NAMALWA (cell line): Measurements from ENCODE around the gene ANKRD24.
"Not testable (repeated sequence)": the region's sequence is repeated elsewhere in the genome, so short reads cannot be mapped to it uniquely, and the experiment has no call there.

Experiments used
- DNase-seq: peaks from one replicate; pipeline ENCODE4 v3.0.0-alpha.2; 2015; ENCODE audit warnings: low spot score

Gene ANKRD24

GRCh38 chr19:4173479-4174212, 8.8 kb upstream of the ANKRD24 start:
- no peak for DNase-seq

- no peak for DNase-seq
Measured at GRCh38 chr19:4174213-4174894, 8.1 kb upstream of the ANKRD24 start.

DNA sequence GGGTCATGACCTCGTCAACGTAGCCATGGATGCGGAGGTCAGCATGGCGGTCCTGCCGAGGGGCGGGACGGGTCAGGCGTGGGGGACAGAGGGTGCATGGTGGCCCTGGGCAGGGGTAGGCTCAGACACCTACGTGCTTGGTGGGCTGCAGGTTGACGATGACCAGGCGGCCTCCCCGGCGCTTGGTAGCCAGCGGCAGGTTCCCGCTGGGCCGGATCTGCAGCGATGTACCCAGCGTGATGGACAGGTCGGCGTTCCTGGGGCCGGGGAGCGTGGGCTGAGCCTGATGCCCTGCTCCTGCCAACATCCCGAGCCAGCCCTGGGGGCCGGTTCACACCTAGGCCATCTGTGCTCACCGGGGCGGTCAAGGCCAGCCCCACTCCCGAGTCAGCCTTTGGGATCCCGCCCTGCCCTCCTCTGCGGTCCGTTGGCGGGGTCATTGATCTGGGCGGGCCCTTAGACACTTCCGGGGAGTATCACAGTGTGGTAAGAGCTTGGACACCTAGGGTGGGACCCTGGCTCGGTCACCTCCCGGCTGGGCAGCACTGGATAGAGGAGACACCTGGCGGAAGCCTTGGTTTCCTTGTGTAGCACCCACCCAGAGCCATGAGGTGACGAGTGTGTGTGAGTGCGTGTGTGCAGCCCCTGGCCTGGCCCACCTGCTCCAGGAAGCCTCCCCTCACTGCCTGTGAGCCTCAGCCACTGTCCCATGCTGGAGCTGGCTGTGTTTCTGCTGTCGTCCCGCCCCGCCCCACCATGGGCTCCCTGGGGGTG, 7.4 kb upstream of the ANKRD24 start:
- no peak for DNase-seq

DNA sequence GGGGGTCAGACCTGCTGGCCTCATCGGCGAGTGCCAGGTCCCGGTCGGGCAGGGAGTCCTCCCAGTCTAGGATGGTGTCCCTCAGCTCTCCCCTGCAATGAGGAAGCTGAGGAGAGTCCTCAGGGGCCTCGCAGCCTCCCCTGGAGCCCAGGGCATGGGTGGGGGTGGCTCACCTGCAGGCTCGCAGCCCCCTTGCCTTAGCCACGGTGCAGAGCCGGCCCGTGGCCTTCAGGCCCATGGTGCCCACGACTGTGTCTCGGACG, 6.9 kb upstream of the ANKRD24 start:
- no peak for DNase-seq

DNA sequence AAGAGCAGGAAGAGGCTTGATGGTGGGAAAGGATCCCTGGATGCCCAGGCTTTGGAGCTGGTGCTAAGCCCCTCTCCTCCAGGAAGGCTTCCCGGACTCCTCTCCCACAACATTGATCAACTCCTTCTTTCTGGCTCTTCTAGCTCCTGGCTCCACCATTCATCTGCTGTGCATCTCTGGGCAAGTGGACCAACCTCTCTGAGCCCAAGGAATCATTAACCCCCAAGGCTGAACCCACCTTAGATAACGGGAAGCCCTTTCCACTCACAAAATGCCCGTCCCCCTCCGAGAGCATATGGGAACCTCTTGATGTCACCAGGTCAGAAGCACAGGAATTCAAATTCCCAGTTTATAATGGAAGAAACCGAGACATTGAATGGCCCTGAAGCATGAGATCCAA, 5.3 kb upstream of the ANKRD24 start:
- DNase-seq, result no peak

GRCh38 chr19:4178990-4179389, 3.5 kb upstream of the ANKRD24 start:
- DNase-seq, result no peak

DNA sequence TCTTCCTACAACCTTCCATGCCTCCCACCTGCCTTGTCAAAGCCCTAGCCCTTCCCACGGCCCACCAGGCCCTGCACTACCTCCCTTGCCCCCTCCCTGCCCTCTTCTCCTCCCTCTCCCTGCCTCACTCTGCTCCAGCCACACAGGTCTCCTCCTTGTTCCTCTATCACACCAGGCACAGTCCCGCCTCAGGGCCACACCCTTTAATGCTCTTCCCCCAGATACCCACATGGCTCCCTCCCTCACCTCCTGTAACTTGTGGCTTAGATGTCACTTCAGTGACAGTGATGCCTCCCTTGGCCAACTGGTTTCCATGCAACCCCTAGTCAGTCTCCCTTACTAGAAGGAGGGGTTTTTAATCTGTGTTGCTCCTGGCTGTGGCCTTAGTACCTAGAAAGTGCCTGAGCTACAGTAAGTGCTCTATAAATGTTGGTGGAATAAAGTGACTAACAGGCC, 1.4 kb upstream of the ANKRD24 start:
- peak; percentile 41 for DNase-seq

DNA sequence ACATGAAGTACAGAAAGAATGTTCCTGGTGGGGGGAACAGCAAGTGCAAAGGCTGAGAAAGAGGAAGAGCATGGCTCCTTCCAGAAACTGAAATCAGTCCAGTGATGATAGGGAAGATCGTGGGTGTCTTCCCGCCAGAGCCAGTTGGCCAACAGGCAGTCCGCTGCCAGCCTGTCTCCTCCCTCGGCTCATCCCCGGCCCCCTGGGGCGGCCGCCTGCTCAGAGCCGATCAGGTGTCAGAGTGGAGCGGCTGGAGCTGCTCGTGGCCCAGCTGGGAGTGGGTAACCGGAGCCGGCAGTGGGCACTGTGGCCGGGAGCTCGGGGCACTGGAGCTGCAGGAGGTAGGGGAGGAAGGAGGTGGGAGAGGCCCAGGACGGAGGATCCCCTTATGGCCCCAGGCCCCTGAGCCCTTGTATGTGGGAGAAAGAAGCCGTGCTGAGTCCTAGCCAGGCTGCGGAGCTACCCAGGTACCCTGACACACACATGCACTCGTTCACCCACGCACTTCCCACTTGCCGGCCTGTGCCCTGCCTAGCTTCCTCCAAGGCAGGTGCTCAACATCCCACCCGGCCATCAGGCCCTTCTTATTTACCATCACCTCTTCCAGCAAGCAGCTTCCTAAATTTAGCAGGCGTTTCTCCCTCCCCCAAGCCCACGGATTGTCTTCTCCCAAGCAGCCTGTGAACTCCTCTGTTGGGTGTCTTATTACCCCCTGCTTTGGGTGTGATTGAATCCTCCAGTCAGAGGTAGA, 1.7 kb downstream of the ANKRD24 start:
- no peak for DNase-seq

DNA sequence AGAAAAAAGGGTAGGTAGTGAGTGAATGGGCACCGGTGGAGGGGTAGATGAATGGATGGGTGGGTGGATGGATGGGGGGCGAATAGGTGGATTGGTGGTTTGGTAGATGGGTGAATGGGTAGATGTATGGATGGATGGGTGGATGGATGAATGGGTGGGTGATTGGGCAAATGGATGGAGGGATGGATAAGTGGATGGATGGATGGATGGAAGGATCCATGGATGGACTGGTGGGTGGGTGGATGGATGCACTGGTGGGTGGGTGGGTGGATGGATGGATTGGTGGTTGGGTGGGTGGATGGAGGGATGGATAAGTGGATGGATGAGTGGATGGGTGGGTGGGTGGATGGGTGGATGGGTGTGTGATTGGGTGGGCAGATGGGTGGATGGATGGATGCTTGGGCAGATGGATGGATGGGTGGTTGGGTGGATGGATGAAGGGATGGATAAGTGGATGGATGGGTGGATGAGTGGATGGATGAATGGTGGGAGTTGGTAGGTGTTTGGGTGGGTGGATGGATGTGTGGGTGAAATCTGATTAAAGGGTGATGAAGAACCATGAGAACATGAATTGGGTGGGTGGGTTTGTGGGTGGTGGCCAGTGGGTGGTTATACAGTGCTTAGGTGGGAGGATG, 2.3 kb downstream of the ANKRD24 start:
- no peak for DNase-seq

DNA sequence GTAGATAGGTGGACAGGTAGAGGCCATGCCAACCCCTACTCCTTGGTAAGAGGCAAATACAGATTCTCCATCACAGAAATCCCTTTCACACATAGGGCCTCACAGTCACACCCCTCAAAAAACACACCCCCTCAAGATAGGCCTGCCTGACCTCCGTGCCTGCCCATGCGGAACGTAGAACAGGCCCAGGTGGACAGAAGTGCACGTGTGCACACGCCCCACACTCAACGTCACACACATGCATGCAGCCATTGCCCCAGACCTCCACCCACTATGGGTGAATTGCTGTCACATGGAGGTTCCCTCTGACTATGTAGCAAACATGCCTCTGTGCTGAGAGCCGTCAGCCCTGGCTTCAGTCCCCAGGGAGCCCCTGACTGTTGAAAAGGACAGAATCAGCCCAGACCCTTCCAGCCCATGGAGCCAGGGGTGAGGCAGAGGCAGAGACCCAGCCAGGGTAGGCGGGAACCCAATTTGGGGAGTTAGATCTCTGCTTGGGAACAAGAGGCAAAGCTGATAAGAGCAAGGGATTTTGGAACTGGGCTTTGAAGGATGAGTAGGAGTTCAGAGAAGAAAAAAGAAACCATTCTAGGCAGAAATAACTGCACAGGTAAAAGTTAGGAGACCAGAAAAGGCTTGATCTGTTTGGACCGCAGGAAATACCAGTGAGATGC, 3.1 kb downstream of the ANKRD24 start:
- DNase-seq, result peak; percentile 63

DNA sequence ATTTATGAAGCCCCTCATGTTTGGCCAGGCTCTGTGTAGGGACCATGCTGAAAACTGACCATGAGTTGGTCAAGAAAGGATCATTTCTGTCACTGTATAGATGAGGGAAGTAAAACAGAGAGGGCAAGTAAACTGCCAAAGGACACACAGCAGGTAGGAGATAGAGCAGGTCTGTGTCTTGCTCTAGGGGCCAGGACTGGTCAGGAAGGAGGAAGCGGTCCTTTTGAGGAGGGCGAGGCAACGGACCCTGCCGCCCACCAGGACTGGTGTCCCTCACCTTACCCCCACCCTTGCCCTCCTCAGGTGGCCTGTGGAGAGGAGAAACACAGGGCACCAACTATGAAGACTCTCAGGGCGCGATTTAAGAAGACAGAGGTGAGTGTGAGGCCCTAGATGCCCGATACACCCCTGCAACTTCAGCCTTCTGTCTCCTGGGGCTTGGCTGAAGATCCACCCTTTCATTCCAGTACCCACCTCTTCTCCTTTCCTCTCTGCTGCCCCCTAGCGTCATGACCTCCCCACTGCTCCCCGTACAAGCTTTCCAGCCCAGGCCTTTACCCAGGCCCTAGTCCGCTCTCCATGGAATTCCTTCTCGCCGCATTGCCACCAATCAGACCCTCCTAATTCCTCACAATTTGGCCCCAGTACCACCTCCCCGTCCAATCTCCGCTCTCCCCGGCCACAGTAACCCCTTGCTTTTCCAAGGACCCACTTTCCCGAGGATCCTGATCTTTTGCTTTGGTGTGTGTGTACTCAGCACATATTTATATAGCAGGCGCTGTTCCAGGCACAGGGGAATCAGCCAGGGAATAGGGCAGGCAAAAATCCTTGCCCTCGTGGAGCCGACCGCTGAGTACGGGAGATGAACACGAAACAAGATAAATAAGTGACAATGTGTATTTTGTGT, 3.9 kb downstream of the ANKRD24 start:
- DNase-seq, result peak; percentile 86

GRCh38 chr19:4187313-4188122, 5.0 kb downstream of the ANKRD24 start:
- no peak for DNase-seq

DNA sequence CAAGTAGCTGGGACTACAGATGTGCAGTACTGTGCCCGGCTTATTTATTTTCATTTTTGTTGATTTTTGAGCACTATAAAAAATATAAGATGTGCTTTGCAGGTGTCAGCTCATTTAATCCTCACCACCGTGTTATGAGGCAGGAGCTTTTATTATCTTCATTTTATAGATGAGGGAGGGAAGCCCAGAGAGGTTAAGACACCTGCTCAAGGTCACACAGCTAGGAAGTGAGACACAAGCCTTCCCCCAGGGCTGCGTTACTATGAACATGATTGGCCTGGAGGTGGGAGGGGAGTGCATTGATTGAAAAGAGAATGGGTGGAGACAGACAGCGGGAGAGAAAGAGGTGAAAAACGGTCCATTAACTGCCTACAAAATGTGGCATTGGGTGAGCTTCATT, 7.2 kb downstream of the ANKRD24 start:
- no peak for DNase-seq

GRCh38 chr19:4192537-4192936, 10.0 kb downstream of the ANKRD24 start:
- DNase-seq, result not testable (repeated sequence)

DNA sequence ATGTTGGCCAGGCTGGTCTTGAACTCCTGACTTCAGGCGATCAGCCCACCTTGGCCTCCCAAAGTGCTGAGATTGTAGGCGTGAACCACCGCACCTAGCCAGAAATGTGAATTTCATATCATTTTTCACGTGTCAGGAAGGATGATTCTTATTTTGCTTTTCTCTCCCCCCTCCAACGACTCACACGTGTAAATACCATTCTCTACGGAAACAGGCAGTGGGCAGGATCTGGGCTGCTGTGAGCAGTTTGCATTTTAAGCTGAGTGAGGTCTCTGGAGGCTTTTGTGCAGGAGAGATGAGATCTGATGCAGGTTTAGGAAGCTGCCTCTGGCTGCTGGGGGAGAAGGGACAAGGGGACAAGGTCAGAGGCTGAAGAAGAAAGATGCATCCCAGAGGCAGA, 11.9 kb downstream of the ANKRD24 start:
- DNase-seq, result no peak

DNA sequence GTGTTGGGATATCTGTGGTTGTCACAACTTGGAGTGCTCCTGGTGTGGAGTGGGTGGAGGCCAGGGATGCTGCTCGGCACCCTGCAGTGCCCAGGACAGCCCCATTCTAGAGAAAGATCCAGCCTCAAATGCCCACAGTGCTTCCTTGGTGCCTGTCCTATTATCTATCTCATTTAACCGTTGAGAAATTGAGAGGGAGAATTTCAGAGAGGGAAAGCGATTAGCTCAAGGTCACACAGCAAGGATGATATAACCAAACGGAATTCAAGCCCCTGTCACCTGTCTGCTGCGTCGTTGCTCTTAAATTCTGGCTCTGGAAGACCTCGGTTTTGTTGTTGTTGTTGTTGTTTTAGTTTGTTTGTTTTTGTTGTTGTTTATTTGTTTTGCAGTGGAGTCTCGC, 13.5 kb downstream of the ANKRD24 start:
- no peak for DNase-seq

DNA sequence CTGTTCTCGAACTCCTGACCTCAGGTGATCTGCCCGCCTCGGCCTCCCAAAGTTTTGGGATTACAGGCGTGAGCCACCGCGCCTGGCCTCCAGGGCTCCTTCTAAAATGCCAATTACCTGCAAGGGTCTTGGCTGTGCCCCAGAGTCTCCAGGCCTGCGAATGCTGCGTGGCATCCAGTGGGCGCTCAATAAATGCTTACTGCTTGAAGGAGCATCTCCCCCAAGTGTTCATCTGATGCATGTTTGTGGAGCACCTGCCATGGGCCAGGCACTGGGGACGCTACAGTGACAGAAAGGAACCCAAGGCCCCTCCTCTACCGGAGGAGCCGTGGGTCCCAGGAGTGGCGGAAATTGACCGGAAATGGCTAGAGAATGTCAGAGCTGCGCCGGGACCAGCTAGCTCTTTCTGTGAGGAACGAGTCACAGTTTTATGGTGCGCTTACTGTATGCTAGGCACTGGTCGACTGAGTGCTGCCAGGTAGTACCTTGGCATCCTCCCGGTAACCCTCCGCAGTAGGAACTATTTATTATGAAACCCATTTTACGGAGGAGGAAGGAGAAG, 14.2 kb downstream of the ANKRD24 start:
- no peak for DNase-seq

DNA sequence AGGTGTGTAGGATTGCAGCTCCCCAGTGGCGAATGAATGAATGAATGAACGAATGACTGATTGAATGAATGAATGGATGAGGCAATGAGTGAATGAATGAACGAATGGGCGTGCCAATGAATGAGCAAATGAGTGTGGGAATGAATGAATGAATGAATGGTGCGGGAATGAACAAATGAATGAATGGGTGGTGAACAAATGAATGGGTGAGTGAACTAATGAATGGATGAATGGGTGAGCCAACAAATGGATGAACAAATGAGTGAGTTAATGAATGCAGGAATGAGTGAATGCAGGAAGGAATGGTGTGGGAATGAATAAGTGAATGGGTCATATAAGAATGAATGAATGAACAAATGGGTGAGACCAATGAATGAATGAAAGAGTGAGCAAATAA, 14.7 kb downstream of the ANKRD24 start:
- no peak for DNase-seq
